GM04503 (cell line): ENCODE measurements around the gene AFAP1L2.
"Not testable (repeated sequence)": the region's sequence is repeated elsewhere in the genome, so short reads cannot be mapped to it uniquely, and the experiment has no call there.

Experiments used
- DNase-seq: peaks from one replicate; pipeline ENCODE4 v3.0.0-alpha.2; 2012; ENCODE audit warnings: low read depth

Gene AFAP1L2

DNA sequence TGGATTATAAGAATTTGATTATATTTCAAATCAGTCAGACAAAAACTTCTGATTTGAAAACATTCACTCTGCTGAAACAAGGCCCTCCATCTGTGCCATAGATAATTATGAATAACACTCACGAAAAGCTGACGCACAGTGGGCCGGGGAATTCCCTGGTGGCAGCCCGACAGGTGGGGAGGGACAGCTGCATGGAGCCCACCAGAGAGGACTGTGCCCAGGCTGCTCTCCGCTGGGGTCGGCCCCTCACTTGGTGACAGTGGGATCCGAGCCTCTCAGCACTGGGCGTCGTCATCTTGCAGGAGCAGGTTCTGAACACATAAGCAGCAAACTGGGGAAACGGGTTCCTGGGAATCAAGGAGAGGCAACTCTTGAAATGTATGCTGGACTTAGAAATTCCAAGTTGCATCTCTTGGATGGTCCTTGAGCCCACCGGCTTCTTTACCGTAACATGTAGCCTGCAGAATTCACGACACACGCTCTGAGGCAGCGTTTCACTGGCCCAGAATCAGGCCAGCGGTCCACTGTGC lies 41.4 kb downstream of the AFAP1L2 start:
- DNase-seq, result no peak

DNA sequence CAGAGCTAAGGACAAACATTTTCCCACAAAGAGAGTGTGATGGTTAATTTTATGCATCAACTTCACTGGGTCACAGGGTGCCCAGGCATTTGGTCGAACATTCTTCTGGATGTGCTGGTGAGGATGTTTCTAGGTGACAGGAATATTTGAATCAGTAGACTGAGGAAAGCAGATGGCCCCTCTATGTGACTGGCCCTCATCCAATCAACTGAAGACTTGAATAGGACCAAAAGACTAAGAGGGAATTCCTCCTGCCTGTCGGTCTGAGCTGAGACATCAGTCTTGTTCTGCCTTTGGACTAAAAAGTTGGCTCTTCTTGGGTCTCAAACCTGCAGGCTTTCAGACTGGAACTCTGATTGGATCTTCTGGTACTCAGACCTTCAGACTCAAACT lies 44.4 kb downstream of the AFAP1L2 start:
- no peak for DNase-seq

GRCh38 chr10:114359041-114359952 lies 45.0 kb downstream of the AFAP1L2 start:
- no peak for DNase-seq

DNA sequence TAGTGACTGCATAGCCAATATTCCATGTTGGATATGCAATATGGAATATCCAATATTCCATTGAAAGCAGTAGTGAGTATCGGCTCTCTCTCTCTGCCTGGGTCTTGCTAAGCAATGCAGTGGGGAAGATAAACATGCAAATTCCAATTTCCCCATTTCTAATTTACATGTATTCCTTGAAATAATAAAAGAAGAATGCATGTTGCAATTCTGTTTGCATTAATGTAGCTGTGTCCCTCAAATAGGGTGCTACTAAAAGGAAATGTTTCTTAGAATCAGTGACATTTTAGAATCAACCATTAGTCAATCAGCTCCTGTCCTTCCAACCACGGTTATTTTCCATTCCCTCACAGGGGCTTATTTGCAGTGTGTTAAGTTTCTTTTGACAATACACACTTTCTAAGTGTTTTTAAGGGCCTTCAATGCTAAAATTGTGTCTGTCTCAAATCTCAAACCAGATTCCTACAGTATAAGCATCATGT lies 46.7 kb downstream of the AFAP1L2 start:
- DNase-seq, result no peak

DNA sequence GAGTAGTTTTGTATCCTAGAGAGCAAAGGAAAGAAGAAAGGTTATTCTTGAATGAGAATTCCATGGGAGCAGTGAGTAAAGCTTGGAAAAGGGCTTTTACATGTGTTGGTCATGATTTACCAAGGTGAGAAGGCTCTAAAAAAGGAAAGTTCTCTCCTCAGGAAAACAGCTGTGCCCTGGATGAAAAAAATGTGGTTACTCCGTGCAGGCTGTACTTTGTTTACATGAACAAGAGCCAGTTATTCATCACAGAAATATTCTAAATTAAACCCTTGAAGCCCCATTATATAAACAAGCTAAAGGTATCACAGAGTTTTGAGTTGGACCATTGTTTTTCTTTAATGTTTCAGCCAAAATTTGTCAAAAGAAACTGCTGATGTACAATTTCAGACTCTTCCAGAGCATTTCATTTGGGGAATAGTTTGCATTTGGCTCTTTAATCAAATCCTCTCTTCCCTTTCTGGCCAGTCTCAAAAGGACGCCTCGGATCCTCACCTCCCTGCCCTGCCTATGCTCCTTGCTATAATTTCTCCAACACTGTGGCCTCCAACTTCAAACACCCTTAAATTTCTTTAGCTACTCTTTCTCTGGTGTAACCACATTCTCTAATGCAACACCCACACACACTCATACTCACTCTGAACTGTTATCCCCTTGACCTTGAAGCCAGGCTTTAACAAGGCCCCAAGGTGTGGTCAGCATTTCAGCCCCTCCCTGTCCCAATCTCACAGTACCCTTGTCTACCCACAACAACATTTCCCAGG lies 47.4 kb downstream of the AFAP1L2 start:
- DNase-seq, result no peak

DNA sequence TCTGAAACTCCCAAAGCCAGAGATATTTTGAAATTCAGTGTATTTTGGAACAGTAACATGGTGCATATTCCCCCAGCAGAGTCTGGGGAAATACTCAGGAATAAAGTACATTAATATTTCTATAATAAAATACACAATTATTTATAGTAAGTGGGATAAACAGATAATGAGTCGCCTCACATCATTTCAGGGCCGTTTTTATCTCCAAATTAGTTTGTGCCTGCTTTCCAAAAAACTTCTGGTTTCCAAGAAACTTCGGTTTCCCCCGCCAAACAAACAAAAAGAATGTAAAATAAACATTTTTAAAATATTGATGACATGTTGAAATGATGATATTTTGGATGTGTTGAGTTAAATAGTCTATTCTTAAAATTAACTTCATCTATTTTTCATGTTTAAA lies 48.2 kb downstream of the AFAP1L2 start:
- DNase-seq, result no peak

DNA sequence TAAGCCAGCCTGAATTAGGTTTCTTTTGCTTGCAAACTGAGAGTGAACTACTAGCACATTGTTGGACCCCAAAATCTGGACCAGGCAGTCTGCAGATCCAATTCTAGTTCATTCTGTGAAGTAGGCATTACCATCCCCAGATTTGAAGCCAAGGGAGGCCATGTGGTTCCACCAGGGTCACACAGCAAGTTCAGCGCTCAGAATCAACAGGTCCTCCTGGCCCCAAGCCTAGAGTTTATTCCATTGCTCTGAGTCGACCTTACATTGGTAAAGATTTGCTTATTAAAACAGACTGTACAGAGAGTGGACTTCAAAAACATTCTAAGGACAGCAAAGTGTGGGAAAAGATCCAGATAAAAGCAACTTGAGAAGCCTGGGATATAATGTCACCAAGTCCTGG lies 50.9 kb downstream of the AFAP1L2 start:
- no peak for DNase-seq

GRCh38 chr10:114352653-114353298 lies 51.5 kb downstream of the AFAP1L2 start:
- DNase-seq, result no peak

DNA sequence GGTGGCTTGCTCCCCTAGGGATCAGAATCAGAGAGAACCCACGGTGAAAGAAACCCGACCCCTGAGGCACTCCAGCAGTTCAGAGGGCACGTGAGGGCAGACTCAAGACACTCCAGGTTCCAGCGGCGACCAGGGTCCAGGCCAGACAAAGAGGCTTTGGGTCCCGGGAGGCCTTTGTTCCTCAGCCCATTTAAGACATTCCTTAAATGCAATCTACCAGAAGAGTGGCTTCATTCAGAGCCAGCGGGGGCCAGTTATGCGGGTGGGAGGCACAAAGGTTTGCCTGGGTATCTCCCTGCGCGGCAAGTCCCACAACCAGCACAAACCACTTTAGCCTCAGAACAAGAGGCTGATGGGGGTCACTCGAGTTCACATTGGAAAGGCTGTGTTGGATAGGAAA lies 53.6 kb downstream of the AFAP1L2 start:
- DNase-seq, result no peak

- no peak for DNase-seq
Observed at GRCh38 chr10:114349522-114350215, 54.6 kb downstream of the AFAP1L2 start.

DNA sequence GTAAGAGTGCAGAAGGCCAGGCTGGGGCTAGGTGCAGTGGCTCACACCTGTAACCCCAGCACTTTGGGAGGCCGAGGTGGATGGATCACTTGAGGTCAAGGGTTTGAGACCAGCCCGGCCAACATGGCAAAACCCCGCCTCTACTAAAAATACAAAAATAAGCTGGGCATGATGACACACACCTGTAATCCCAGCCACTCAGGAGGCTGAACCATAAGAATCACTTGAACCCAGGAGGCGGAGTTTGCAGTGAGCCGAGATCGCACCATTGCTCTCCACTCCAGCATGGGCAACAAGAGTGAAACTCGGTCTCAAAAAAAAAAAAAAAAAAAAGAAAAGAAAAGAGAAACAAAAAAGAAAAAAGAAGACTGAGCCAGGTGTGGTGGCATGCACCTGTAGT lies 55.2 kb downstream of the AFAP1L2 start:
- not testable (repeated sequence) for DNase-seq

GRCh38 chr10:114347791-114348190 lies 56.5 kb downstream of the AFAP1L2 start:
- no peak for DNase-seq

DNA sequence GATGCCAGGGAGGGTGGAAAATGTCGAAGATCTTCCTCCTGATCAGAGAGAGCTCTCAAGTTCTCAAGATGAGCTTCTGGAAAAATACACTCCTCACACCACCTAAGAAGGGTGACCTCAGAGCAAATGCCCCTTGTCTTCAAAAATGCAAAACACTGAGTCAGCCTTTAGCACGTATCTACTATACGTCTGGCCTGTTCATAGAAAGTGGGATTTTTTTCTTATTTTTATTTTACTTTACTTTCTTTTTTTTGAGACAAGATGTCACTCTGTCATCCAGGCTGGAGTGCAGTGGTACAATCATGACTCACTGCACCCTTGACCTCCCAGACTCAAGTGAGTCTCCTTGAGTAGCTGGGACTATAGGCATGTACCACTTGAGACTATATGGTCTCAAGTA lies 57.1 kb downstream of the AFAP1L2 start:
- no peak for DNase-seq

DNA sequence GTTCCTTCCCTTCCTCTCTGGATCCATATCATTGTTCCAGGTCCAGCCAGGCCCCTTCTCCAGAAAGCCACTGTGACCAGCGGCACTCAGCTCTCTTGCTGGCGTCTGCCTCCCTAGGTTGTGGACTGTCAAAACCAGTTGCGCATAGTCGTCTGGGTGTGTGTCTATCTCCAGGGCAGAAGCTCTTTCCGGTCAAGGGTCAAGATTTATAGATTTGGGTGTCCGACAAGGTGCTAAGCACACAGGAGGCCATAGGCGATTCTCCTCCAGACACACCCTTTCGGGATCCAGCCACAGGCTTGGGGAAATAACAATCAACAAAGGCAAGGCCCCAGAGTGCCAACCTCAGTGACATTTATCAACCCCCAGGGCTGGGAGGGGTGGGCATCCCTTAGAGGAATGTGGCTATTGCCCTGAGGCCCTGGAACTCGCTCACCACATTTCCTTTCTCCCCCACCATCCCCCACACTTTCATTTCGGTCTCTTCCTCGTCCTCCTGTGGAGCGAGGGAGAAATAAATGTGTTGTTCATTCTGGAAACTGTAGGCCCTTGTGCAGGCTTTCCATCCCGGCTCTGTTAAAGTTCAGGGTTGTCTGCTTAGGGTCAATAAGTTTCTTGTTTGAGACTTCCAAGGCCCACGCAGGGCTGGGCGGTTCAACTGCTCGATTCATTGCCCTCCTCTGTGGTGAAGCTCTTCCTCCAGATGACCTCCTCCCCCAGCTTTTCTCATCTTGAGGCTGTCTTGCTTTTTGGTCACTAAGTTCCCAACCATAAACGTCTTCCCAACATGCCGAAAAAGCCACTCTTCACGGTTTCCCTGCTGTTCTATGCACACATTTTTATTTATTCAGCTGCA lies 57.9 kb downstream of the AFAP1L2 start:
- DNase-seq, result no peak

DNA sequence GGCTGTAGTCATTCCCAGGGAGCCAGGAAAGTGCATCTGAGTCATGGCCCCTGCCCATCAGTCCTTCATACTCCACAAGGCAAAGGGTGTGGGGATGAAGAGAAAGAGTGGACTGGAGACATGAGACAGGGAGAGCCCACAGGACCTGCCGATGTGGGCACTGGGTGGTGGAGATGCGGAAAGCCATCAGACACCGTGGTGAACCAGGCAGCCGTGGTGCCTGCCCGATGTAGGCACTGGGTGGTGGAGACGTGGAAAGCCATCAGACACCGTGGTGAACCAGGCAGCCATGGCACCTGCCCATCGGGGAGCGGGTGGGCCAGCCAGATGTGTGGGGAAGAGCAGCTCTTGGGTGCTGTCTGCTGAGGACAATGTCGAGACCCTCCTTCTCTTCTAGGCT lies 58.6 kb downstream of the AFAP1L2 start:
- no peak for DNase-seq

GRCh38 chr10:114343623-114344505 lies 60.4 kb downstream of the AFAP1L2 start:
- no peak for DNase-seq

DNA sequence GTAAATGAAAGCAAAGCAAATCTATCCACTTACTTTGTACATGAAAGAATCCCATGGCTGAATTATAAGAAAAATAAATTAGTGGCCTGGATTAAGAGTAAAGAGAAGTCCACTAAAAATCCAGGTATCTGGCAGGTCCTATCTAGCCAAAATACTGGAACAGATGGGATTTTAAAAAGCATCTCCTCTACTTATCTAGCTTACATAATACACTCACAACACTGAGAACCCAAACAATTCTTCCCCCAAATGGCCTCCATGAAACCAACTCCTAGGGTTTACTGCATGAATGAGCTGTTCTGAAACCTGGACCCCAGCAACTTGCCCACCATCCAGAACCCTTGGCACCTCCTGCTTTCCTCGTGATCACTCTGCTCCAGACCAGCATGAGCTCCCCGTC lies 61.3 kb downstream of the AFAP1L2 start:
- DNase-seq, result no peak

- DNase-seq, result no peak
Observed at GRCh38 chr10:114340816-114341215, 63.5 kb downstream of the AFAP1L2 start.

- no peak for DNase-seq
Observed at GRCh38 chr10:114337510-114338462, 66.5 kb downstream of the AFAP1L2 start.
